Measurements from ENCODE around the gene DHRS7B. TPM values are rescaled to one million over a fixed set of nuclear protein-coding genes. Genes with fewer than 3 reads are reported as not detected.

Gene DHRS7B
- total RNA-seq, 1 experiment from 2014 or later, result 30.0 TPM

DNA sequence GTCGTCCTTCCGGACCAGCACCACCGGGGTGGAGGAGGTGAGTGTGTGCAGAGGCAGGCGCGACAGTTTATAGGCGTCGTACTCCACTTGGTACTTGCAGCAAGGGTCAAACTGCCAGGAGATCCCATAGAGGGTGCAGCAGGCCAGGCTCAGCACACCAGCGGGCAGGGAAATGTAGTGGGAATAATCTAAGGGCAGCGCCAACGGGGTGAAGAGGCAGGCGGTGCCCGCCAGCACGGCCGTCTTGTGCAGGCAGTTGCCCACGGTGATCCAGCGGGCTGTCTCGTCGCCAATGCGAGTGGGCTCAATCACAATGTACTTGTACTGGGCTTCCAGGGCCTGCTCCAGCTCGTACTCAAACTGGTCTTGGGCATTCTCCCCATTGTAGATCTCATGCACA, 71.6 kb downstream of the DHRS7B start:
- CTCF ChIA-PET, result no interaction called here
- Mint-ChIP-seq H3K4me3 (ENCODE audit: unreplicated experiment) (no peak overlapping the region), H3K9me3 (ENCODE audit: unreplicated experiment) (no peaks in the 10 kb centered on the region), H3K4me1 (ENCODE audit: low read depth, unreplicated experiment) (no peaks in the 10 kb centered on the region), H3K27ac (ENCODE audit: unreplicated experiment) (no peak overlapping the region), H3K27me3 (ENCODE audit: insufficient read depth, unreplicated experiment) (no peaks in the 10 kb centered on the region), H3K36me3 (ENCODE audit: insufficient read depth, unreplicated experiment) (peaks cover 75% of the 10 kb centered on the region)
- no peaks in the 10 kb centered on the region for H3K4me1 ChIP-seq
- no peak overlapping the region for H3K4me3 ChIP-seq (ENCODE audit: low read depth, low read length)
- H3K27me3 ChIP-seq (replicated peaks; ENCODE audit: control insufficient read depth, insufficient read depth, low read length), result no peaks in the 10 kb centered on the region
- H3K9me3 ChIP-seq, result no peaks in the 10 kb centered on the region
- no peak for DNase-seq
- intact Hi-C loops (cut with micrococcal nuclease; ENCODE audit: unreplicated experiment), result no loop called here
- POLR2A ChIA-PET, result no interaction called here
- TF ChIP-seq, protein P1, sequence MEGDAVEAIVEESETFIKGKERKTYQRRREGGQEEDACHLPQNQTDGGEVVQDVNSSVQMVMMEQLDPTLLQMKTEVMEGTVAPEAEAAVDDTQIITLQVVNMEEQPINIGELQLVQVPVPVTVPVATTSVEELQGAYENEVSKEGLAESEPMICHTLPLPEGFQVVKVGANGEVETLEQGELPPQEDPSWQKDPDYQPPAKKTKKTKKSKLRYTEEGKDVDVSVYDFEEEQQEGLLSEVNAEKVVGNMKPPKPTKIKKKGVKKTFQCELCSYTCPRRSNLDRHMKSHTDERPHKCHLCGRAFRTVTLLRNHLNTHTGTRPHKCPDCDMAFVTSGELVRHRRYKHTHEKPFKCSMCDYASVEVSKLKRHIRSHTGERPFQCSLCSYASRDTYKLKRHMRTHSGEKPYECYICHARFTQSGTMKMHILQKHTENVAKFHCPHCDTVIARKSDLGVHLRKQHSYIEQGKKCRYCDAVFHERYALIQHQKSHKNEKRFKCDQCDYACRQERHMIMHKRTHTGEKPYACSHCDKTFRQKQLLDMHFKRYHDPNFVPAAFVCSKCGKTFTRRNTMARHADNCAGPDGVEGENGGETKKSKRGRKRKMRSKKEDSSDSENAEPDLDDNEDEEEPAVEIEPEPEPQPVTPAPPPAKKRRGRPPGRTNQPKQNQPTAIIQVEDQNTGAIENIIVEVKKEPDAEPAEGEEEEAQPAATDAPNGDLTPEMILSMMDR (IDR thresholded peaks at IDR 0.05; ENCODE audit: insufficient read depth in 1 of 2, low read depth in 1 of 2, low read length in 1 of 2, severe bottlenecking in 1 of 2, unreplicated experiment in 1 of 2), result no peak
- peaks cover 6% of the 10 kb centered on the region for H3K36me3 ChIP-seq (ENCODE audit: control insufficient read depth, insufficient read depth, low read length)
- BruUV-seq (replicated peaks), result no TSS peak

DNA sequence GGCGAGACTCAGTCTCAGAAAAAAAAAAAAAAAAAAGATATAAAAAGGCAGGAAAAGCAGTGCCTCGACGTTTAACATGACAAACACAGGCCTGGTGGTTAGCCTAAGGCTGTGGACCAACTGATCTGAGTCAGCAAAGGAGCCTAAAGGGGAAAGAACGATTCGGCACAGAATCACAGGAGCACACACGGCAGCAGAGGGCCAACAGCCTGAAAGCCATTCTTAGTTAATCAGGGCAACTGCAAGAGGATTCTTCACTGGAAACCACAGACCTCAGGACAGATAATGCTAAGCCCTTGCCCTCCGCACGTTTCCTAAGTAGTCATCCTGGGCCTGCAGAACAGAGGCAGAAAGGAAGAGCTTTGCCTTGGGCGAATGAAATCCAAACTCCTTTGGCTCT, 72.5 kb downstream of the DHRS7B start:
- H3K4me1 ChIP-seq, result no peaks in the 10 kb centered on the region
- H3K4me3 ChIP-seq (ENCODE audit: low read depth, low read length), result no peak overlapping the region
- BruUV-seq (replicated peaks), result no TSS peak
- no peaks in the 10 kb centered on the region for H3K9me3 ChIP-seq
- H3K9me3 Mint-ChIP-seq (ENCODE audit: unreplicated experiment), result no peaks in the 10 kb centered on the region
- no peaks in the 10 kb centered on the region for H3K4me1 Mint-ChIP-seq (ENCODE audit: low read depth, unreplicated experiment)
- intact Hi-C loops (cut with micrococcal nuclease; ENCODE audit: unreplicated experiment), result no loop called here
- no peaks in the 10 kb centered on the region for H3K27me3 ChIP-seq (replicated peaks; ENCODE audit: control insufficient read depth, insufficient read depth, low read length)
- ChIA-PET CTCF (no interaction called here), POLR2A (no interaction called here)
- H3K36me3 ChIP-seq (ENCODE audit: control insufficient read depth, insufficient read depth, low read length), result peaks cover 6% of the 10 kb centered on the region
- no peak overlapping the region for H3K4me3 Mint-ChIP-seq (ENCODE audit: unreplicated experiment)
- TF ChIP-seq, protein P1 (IDR thresholded peaks at IDR 0.05; ENCODE audit: insufficient read depth in 1 of 2, low read depth in 1 of 2, low read length in 1 of 2, severe bottlenecking in 1 of 2, unreplicated experiment in 1 of 2), result no peak
- peaks cover 72% of the 10 kb centered on the region for H3K36me3 Mint-ChIP-seq (ENCODE audit: insufficient read depth, unreplicated experiment)
- H3K27me3 Mint-ChIP-seq (ENCODE audit: insufficient read depth, unreplicated experiment), result no peaks in the 10 kb centered on the region
- DNase-seq, result no peak
- H3K27ac Mint-ChIP-seq (ENCODE audit: unreplicated experiment), result no peak overlapping the region

DNA sequence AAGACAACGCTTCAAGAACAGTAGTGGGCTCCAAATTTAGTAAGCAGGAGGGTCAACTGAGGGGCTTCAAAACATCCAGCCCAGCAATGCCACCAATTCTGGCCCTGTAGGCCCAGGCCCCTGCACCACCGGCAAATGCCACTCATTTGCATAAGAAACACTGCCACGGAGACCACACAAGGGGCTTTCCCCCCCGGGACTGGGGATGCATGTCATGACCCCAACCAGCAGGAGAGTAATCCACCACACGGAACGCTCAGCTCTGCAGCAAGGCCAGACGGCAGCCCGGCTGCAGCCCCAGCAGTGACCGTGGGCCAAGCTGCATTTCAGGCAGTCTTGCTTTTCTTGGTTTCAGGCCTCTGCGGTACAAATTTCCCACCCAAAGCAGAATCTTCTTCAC, 73.1 kb downstream of the DHRS7B start:
- Histone ChIP-seq H3K36me3 (ENCODE audit: control insufficient read depth, insufficient read depth, low read length) (peaks cover 6% of the 10 kb centered on the region), H3K27me3 (replicated peaks; ENCODE audit: control insufficient read depth, insufficient read depth, low read length) (no peaks in the 10 kb centered on the region), H3K4me1 (no peaks in the 10 kb centered on the region), H3K9me3 (no peaks in the 10 kb centered on the region), H3K4me3 (ENCODE audit: low read depth, low read length) (no peak overlapping the region)
- H3K36me3 Mint-ChIP-seq (ENCODE audit: insufficient read depth, unreplicated experiment), result peaks cover 69% of the 10 kb centered on the region
- CTCF ChIA-PET, result no interaction called here
- H3K9me3 Mint-ChIP-seq (ENCODE audit: unreplicated experiment), result no peaks in the 10 kb centered on the region
- POLR2A ChIA-PET, result no interaction called here
- no peak overlapping the region for H3K27ac Mint-ChIP-seq (ENCODE audit: unreplicated experiment)
- intact Hi-C loops (cut with micrococcal nuclease; ENCODE audit: unreplicated experiment), result no loop called here
- H3K4me1 Mint-ChIP-seq (ENCODE audit: low read depth, unreplicated experiment), result no peaks in the 10 kb centered on the region
- H3K4me3 Mint-ChIP-seq (ENCODE audit: unreplicated experiment), result no peak overlapping the region
- no TSS peak for BruUV-seq (replicated peaks)
- DNase-seq, result no peak
- TF ChIP-seq, protein P1 (IDR thresholded peaks at IDR 0.05; ENCODE audit: insufficient read depth in 1 of 2, low read depth in 1 of 2, low read length in 1 of 2, severe bottlenecking in 1 of 2, unreplicated experiment in 1 of 2), result no peak
- no peaks in the 10 kb centered on the region for H3K27me3 Mint-ChIP-seq (ENCODE audit: insufficient read depth, unreplicated experiment)
